ENCODE measurements around the gene TUT4. TPM values are rescaled to one million over a fixed set of nuclear protein-coding genes. Genes with fewer than 3 reads are reported as not detected.

TUT4 gene
- total and polyA plus RNA-seq, 2 experiments from 2014 or later: 69.9 to 116 TPM

DNA sequence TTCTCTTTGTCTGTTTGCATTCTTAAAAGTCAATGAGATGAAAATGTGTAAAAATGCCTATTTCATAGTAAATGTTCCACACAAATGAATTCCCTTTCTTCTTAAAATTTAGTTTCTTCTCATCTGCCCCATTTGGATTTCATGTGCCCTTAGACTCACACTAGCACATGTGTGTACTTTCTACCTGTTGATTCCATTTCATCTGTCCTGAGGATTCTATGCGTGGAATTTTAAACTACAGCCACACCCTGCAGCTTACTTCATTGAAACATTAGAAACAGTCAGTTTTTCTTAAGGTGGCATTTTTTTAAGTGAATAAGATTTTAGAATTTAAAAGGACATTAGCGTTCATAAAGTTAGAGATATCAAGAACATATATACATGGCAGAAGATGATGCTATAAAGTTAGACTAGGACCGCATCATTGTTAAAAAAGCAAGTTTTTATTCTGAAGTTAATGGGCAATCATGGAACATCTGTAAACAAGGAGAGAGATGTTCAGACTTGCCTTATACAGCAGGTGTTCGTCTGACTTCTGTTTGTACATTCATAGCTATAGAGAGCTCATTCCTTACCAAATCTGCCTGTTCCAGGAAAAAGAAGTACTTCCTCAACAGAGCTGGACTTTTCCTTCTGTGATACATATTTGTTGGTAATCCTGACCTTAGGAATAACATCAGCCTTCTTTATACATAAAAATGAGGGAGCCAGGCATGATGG is 3.9 kb upstream of the TUT4 start (continued):
- TF ChIP-seq, protein P1, sequence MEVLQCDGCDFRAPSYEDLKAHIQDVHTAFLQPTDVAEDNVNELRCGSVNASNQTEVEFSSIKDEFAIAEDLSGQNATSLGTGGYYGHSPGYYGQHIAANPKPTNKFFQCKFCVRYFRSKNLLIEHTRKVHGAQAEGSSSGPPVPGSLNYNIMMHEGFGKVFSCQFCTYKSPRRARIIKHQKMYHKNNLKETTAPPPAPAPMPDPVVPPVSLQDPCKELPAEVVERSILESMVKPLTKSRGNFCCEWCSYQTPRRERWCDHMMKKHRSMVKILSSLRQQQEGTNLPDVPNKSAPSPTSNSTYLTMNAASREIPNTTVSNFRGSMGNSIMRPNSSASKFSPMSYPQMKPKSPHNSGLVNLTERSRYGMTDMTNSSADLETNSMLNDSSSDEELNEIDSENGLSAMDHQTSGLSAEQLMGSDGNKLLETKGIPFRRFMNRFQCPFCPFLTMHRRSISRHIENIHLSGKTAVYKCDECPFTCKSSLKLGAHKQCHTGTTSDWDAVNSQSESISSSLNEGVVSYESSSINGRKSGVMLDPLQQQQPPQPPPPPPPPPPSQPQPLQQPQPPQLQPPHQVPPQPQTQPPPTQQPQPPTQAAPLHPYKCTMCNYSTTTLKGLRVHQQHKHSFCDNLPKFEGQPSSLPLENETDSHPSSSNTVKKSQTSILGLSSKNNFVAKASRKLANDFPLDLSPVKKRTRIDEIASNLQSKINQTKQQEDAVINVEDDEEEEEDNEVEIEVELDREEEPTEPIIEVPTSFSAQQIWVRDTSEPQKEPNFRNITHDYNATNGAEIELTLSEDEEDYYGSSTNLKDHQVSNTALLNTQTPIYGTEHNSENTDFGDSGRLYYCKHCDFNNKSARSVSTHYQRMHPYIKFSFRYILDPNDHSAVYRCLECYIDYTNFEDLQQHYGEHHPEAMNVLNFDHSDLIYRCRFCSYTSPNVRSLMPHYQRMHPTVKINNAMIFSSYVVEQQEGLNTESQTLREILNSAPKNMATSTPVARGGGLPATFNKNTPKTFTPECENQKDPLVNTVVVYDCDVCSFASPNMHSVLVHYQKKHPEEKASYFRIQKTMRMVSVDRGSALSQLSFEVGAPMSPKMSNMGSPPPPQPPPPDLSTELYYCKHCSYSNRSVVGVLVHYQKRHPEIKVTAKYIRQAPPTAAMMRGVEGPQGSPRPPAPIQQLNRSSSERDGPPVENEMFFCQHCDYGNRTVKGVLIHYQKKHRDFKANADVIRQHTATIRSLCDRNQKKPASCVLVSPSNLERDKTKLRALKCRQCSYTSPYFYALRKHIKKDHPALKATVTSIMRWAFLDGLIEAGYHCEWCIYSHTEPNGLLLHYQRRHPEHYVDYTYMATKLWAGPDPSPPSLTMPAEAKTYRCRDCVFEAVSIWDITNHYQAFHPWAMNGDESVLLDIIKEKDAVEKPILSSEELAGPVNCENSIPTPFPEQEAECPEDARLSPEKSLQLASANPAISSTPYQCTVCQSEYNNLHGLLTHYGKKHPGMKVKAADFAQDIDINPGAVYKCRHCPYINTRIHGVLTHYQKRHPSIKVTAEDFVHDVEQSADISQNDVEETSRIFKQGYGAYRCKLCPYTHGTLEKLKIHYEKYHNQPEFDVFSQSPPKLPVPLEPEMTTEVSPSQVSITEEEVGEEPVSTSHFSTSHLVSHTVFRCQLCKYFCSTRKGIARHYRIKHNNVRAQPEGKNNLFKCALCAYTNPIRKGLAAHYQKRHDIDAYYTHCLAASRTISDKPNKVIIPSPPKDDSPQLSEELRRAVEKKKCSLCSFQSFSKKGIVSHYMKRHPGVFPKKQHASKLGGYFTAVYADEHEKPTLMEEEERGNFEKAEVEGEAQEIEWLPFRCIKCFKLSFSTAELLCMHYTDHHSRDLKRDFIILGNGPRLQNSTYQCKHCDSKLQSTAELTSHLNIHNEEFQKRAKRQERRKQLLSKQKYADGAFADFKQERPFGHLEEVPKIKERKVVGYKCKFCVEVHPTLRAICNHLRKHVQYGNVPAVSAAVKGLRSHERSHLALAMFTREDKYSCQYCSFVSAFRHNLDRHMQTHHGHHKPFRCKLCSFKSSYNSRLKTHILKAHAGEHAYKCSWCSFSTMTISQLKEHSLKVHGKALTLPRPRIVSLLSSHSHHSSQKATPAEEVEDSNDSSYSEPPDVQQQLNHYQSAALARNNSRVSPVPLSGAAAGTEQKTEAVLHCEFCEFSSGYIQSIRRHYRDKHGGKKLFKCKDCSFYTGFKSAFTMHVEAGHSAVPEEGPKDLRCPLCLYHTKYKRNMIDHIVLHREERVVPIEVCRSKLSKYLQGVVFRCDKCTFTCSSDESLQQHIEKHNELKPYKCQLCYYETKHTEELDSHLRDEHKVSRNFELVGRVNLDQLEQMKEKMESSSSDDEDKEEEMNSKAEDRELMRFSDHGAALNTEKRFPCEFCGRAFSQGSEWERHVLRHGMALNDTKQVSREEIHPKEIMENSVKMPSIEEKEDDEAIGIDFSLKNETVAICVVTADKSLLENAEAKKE (CRISPR knock-in tag; IDR thresholded peaks at IDR 0.05): no peak
- TF ChIP-seq EZH2phosphoT487 (IDR thresholded peaks at IDR 0.05; ENCODE audit: unreplicated experiment) (no peak), ZNF114 (CRISPR knock-in tag; IDR thresholded peaks at IDR 0.05) (no peak), NANOG (IDR thresholded peaks at IDR 0.05; ENCODE audit: borderline replicate concordance) (no peak), STAT1 (IDR thresholded peaks at IDR 0.05; ENCODE audit: unreplicated experiment) (no peak), EZH2 (IDR thresholded peaks at IDR 0.05; ENCODE audit: low read depth, unreplicated experiment) (no peak), POLR2AphosphoS5 (IDR thresholded peaks at IDR 0.05; ENCODE audit: low read depth) (no peak), CREB1 (CRISPR knock-in tag; IDR thresholded peaks at IDR 0.05; ENCODE audit: low read depth) (no peak), JUNB (IDR thresholded peaks at IDR 0.05; ENCODE audit: unreplicated experiment) (no peak)
- TF ChIP-seq, protein P2, sequence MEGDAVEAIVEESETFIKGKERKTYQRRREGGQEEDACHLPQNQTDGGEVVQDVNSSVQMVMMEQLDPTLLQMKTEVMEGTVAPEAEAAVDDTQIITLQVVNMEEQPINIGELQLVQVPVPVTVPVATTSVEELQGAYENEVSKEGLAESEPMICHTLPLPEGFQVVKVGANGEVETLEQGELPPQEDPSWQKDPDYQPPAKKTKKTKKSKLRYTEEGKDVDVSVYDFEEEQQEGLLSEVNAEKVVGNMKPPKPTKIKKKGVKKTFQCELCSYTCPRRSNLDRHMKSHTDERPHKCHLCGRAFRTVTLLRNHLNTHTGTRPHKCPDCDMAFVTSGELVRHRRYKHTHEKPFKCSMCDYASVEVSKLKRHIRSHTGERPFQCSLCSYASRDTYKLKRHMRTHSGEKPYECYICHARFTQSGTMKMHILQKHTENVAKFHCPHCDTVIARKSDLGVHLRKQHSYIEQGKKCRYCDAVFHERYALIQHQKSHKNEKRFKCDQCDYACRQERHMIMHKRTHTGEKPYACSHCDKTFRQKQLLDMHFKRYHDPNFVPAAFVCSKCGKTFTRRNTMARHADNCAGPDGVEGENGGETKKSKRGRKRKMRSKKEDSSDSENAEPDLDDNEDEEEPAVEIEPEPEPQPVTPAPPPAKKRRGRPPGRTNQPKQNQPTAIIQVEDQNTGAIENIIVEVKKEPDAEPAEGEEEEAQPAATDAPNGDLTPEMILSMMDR (conservative IDR thresholded peaks at IDR 0.05; ENCODE audit: low read depth in 2 of 2): no peak
- TF ChIP-seq, protein P3, sequence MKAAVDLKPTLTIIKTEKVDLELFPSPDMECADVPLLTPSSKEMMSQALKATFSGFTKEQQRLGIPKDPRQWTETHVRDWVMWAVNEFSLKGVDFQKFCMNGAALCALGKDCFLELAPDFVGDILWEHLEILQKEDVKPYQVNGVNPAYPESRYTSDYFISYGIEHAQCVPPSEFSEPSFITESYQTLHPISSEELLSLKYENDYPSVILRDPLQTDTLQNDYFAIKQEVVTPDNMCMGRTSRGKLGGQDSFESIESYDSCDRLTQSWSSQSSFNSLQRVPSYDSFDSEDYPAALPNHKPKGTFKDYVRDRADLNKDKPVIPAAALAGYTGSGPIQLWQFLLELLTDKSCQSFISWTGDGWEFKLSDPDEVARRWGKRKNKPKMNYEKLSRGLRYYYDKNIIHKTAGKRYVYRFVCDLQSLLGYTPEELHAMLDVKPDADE (IDR thresholded peaks at IDR 0.05): no peak

Data from GM23338 (cell line).